DND-41 (cell line): ENCODE measurements around the gene SCAMP3.

Source experiments
- CTCF ChIP-seq: IDR thresholded peaks from 2 replicates; pipeline ENCODE4 v1.5.1; 2012; ENCODE audit warnings: borderline replicate concordance, low read length, moderate library complexity, mild to moderate bottlenecking; ENCODE audit not compliant: poor library complexity, severe bottlenecking; ENCODE audit errors: extremely low read depth
- EZH2 ChIP-seq: IDR thresholded peaks from 3 replicates; pipeline ENCODE4 v1.6.1; 2012; ENCODE audit warnings: borderline replicate concordance, low read depth, mild to moderate bottlenecking, moderate library complexity, low read length, inconsistent platforms; ENCODE audit not compliant: severe bottlenecking

- TF ChIP-seq CTCF (no peak), EZH2 (no peak)
These were observed 43.1 kb downstream of the SCAMP3 start for GRCh38 chr1:155218854-155219591.
